ENCODE results near the gene MSI2. TPM values are rescaled to one million over a fixed set of nuclear protein-coding genes. Genes with fewer than 3 reads are reported as not detected.
A peak's percentile ranks its signal among the peaks of the same experiment; 100 is the strongest.

The MSI2 gene
- total and polyA plus RNA-seq, 9 of the 15 experiments (the other 6 are each of a cell fraction or from before 2014, with no cell fraction given), result 4.6 to 61.8 (median 42.4) TPM

DNA sequence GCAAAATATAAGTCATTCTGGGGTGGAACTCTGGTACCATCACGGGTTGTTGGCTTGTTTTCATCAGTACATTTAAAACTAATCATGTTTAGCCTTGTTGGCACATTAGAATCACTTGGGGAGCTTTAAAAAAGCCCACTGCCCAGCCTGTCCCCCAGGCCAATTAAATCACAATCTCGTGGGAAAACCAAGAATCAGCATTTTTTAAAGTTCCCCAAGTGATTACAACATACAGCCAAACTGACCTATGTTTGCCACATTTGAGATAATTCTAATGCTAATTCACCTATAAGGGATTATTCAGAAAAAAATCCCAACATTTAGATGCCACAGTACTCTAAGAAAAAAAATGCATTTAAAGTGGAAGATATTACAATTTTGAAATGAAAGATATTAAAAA, 8.4 kb upstream of the MSI2 start:
- no peak overlapping the region for H3K4me2 ChIP-seq (ENCODE audit: insufficient read depth, low read length)
- ChIA-PET CTCF (ENCODE audit: low intra/inter-chr PET ratio) (no interaction called here), POLR2A (no interaction called here)
- H3K9ac ChIP-seq (ENCODE audit: insufficient read depth in 1 of 2, low read depth in 2 of 2, low read length in 2 of 2), result no peak overlapping the region
- intact Hi-C loops (cut with micrococcal nuclease) (loop anchor here (10.0 kb wide), 1 partner anchor 497 kb away; the partner anchor contains the start of gene CCDC182), in situ Hi-C loops (cut with MboI) (no loop called here)
- no peaks in the 10 kb centered on the region for H3K9me1 ChIP-seq (ENCODE audit: control insufficient read depth, insufficient read depth, low read length)
- peaks cover 0 to 3% of the 10 kb centered on the region in 2 experiments; a peak in 1 of 5 replicates for H3K4me1 ChIP-seq (replicated peaks in 1 of 2; ENCODE audit: control insufficient read depth in 2 of 2, insufficient read depth in 2 of 2, low read length in 2 of 2)
- WGBS (ENCODE audit: insufficient coverage, low coverage, missing lambda C conversion rate), result 3% methylated on average over 2 of the region's 2 CpGs
- no TSS peak for BruUV-seq (replicated peaks)
- no peak overlapping the region for H3K27ac ChIP-seq (ENCODE audit: extremely low read depth, low read depth, low read length)
- no peaks in the 10 kb centered on the region for H3K79me2 ChIP-seq (ENCODE audit: control insufficient read depth, insufficient read depth, low read length)
- H3K9me3 ChIP-seq (replicated peaks; ENCODE audit: control insufficient read depth, insufficient read depth, low read depth, low read length), result no peaks in the 10 kb centered on the region; the same call in 1 of the 2 replicates
- FAIRE-seq (no peak), DNase-seq (ENCODE audit: extremely low read depth in 1 of 4, low spot score in 3 of 4) (no peak), ATAC-seq (no peak)
- no peak overlapping the region for H3K4me3 ChIP-seq
- H4K20me1 ChIP-seq (replicated peaks; ENCODE audit: control insufficient read depth, insufficient read depth, low read length), result no peaks in the 10 kb centered on the region
- H2AFZ ChIP-seq (ENCODE audit: low read depth, low read length), result no peak overlapping the region
- no peaks in the 10 kb centered on the region for H3K27me3 ChIP-seq (ENCODE audit: control insufficient read depth in 2 of 2, insufficient read depth in 2 of 2, low read length in 2 of 2)
- no peaks in the 10 kb centered on the region for H3K36me3 ChIP-seq (ENCODE audit: control insufficient read depth, insufficient read depth, low read length)
- TF ChIP-seq C11orf30 (IDR thresholded peaks at IDR 0.05; ENCODE audit: low read depth), result peak; percentile 60
- TF ChIP-seq, protein P1, sequence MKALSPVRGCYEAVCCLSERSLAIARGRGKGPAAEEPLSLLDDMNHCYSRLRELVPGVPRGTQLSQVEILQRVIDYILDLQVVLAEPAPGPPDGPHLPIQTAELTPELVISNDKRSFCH (CRISPR knock-in tag; IDR thresholded peaks at IDR 0.05), result no peak
- TF ChIP-seq, protein P1 (tag; IDR thresholded peaks at IDR 0.05), result no peak
- TF ChIP-seq TAF7 (tag; IDR thresholded peaks at IDR 0.05), result no peak
- TF ChIP-seq ZNF316 (IDR thresholded peaks at IDR 0.05), result peak; percentile 60
- no peak for TF ChIP-seq MTA1 (IDR thresholded peaks at IDR 0.05; ENCODE audit: borderline replicate concordance)
- TF ChIP-seq NR4A1 (CRISPR knock-in tag; IDR thresholded peaks at IDR 0.05), result no peak
- no peak for TF ChIP-seq NR4A1 (tag; IDR thresholded peaks at IDR 0.05)
- TF ChIP-seq, protein P2, sequence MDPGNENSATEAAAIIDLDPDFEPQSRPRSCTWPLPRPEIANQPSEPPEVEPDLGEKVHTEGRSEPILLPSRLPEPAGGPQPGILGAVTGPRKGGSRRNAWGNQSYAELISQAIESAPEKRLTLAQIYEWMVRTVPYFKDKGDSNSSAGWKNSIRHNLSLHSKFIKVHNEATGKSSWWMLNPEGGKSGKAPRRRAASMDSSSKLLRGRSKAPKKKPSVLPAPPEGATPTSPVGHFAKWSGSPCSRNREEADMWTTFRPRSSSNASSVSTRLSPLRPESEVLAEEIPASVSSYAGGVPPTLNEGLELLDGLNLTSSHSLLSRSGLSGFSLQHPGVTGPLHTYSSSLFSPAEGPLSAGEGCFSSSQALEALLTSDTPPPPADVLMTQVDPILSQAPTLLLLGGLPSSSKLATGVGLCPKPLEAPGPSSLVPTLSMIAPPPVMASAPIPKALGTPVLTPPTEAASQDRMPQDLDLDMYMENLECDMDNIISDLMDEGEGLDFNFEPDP (CRISPR knock-in tag; IDR thresholded peaks at IDR 0.05), result no peak
- TF ChIP-seq GABPB1 (CRISPR knock-in tag; IDR thresholded peaks at IDR 0.05), result no peak
- 0 out of 2 replicates have a peak, but pooled peaks have one; percentile 20 for TF ChIP-seq MAFF (IDR thresholded peaks at IDR 0.05; ENCODE audit: low read length)

Data from K562 (cell line).